WTC11 (cell line): ENCODE results near the gene ADRB2. TPM values are rescaled to one million over a fixed set of nuclear protein-coding genes. Genes with fewer than 3 reads are reported as not detected.

Experiments used
- ATAC-seq: fragments of 200-7000 bp; cut with Tn5 transposase; 2 replicates; pipeline ENCODE4 v1.10.0; 2021; ENCODE audit warnings: mild to moderate bottlenecking, moderate library complexity
- CTCF ChIA-PET: fragments of 300-600 bp; sonication (Branson Sonifier 250); formaldehyde crosslinking; loops from one replicate; lab custom pipeline; 2021; ENCODE audit warnings: antibody characterized with exemption; lab: Charles Lee
- POLR2A ChIA-PET: fragments of 350-600 bp; sonication (Branson Sonifier 250); formaldehyde crosslinking; loops from one replicate; lab custom pipeline; 2021; ENCODE audit warnings: antibody characterized with exemption; lab: Charles Lee
- DNase-seq: peaks from one replicate; pipeline ENCODE4 v3.0.0; 2021; ENCODE audit warnings: low spot score
- H3K27ac Mint-ChIP-seq: 2 replicates; pipeline ENCODE4 v1.8.0; 2021; ENCODE audit warnings: mixed read lengths
- H3K27me3 Mint-ChIP-seq: 2 replicates; pipeline ENCODE4 v1.8.0; 2021; ENCODE audit warnings: low read depth, mild to moderate bottlenecking, moderate library complexity, mixed read lengths
- H3K36me3 Mint-ChIP-seq: 2 replicates; pipeline ENCODE4 v1.8.0; 2021; ENCODE audit warnings: mixed read lengths
- H3K4me1 Mint-ChIP-seq: 2 replicates; pipeline ENCODE4 v1.8.0; 2022; ENCODE audit warnings: mixed read lengths
- H3K4me3 Mint-ChIP-seq: 2 replicates; pipeline ENCODE4 v1.8.0; 2021; ENCODE audit warnings: mild to moderate bottlenecking, moderate library complexity, mixed read lengths
- H3K9me3 Mint-ChIP-seq: 2 replicates; pipeline ENCODE4 v1.8.0; 2021; ENCODE audit warnings: mixed read lengths
- ATF6 ChIP-seq: sonication (generic); formaldehyde crosslinking; IDR thresholded peaks from 2 replicates; pipeline ENCODE4 v1.8.1; 2023; ENCODE audit warnings: mild to moderate bottlenecking, missing genetic modification reagents
- CREM ChIP-seq: sonication (generic); formaldehyde crosslinking; IDR thresholded peaks from 2 replicates; pipeline ENCODE4 v1.8.1; 2022; ENCODE audit warnings: mild to moderate bottlenecking, missing genetic modification reagents, moderate library complexity
- EMX1 ChIP-seq: fragments of 250-450 bp; sonication (Bioruptor Pico); IDR thresholded peaks from 2 replicates; pipeline ENCODE4 v1.8.0; 2021; ENCODE audit warnings: mild to moderate bottlenecking
- FOXJ3 ChIP-seq: sonication (generic); formaldehyde crosslinking; IDR thresholded peaks from 2 replicates; pipeline ENCODE4 v1.9.0; 2021; ENCODE audit warnings: missing genetic modification reagents, mild to moderate bottlenecking, borderline replicate concordance
- FOXP1 ChIP-seq: sonication (generic); formaldehyde crosslinking; IDR thresholded peaks from 2 replicates; pipeline ENCODE4 v1.8.0; 2022; ENCODE audit warnings: missing genetic modification reagents, mild to moderate bottlenecking, moderate library complexity, borderline replicate concordance
- GABPB1 ChIP-seq: sonication (generic); formaldehyde crosslinking; IDR thresholded peaks from 2 replicates; pipeline ENCODE4 v1.8.1; 2023; ENCODE audit warnings: mild to moderate bottlenecking, missing genetic modification reagents
- GTF2I ChIP-seq: fragments of 250-450 bp; sonication (Bioruptor Pico); conservative IDR thresholded peaks from 2 replicates; pipeline ENCODE4 v1.4.0; 2021; ENCODE audit warnings: mild to moderate bottlenecking
- HMGXB4 ChIP-seq: sonication (generic); formaldehyde crosslinking; IDR thresholded peaks from 2 replicates; pipeline ENCODE4 v1.8.1; 2023; ENCODE audit warnings: mild to moderate bottlenecking, moderate library complexity, missing genetic modification reagents
- IRF2 ChIP-seq: sonication (generic); formaldehyde crosslinking; IDR thresholded peaks from 2 replicates; pipeline ENCODE4 v1.8.0; 2022; ENCODE audit warnings: low read depth, missing genetic modification reagents, borderline replicate concordance
- KAT7 ChIP-seq: sonication (generic); formaldehyde crosslinking; IDR thresholded peaks from 2 replicates; pipeline ENCODE4 v1.8.1; 2023; ENCODE audit warnings: missing genetic modification reagents, mild to moderate bottlenecking, borderline replicate concordance
- MLX ChIP-seq: sonication (generic); formaldehyde crosslinking; IDR thresholded peaks from 2 replicates; pipeline ENCODE4 v1.8.1; 2023; ENCODE audit warnings: mild to moderate bottlenecking, missing genetic modification reagents, moderate library complexity
- NFE2L1 ChIP-seq: sonication (generic); formaldehyde crosslinking; IDR thresholded peaks from 2 replicates; pipeline ENCODE4 v1.8.1; 2023; ENCODE audit warnings: missing genetic modification reagents
- NR1H2 ChIP-seq: sonication (generic); formaldehyde crosslinking; IDR thresholded peaks from 2 replicates; pipeline ENCODE4 v1.9.0; 2021; ENCODE audit warnings: mild to moderate bottlenecking, moderate library complexity, missing genetic modification reagents
- OVOL2 ChIP-seq: fragments of 250-450 bp; sonication (Bioruptor Pico); IDR thresholded peaks from 2 replicates; pipeline ENCODE4 v1.9.0; 2021; ENCODE audit warnings: mild to moderate bottlenecking, borderline replicate concordance
- RORB ChIP-seq: fragments of 250-450 bp; sonication (Bioruptor Pico); IDR thresholded peaks from 2 replicates; pipeline ENCODE4 v1.9.0; 2021; ENCODE audit warnings: mild to moderate bottlenecking
- TEAD4 ChIP-seq: sonication (generic); formaldehyde crosslinking; IDR thresholded peaks from 2 replicates; pipeline ENCODE4 v1.8.0; 2022; ENCODE audit warnings: mild to moderate bottlenecking, missing genetic modification reagents
- ZNF121 ChIP-seq: sonication (generic); formaldehyde crosslinking; IDR thresholded peaks from 2 replicates; pipeline ENCODE4 v1.8.0; 2023; ENCODE audit warnings: missing genetic modification reagents
- ZNF219 ChIP-seq: sonication (generic); formaldehyde crosslinking; IDR thresholded peaks from 2 replicates; pipeline ENCODE4 v1.8.0; 2023; ENCODE audit warnings: missing genetic modification reagents, mild to moderate bottlenecking, borderline replicate concordance
- ZNF232 ChIP-seq: sonication (generic); formaldehyde crosslinking; IDR thresholded peaks from 2 replicates; pipeline ENCODE4 v1.8.0; 2022; ENCODE audit warnings: mild to moderate bottlenecking, missing genetic modification reagents
- ZNF423 ChIP-seq: fragments of 250-450 bp; sonication (Bioruptor Pico); IDR thresholded peaks from 2 replicates; pipeline ENCODE4 v2.1.2; 2022; ENCODE audit warnings: mild to moderate bottlenecking, moderate library complexity
- ZNF671 ChIP-seq: fragments of 250-450 bp; sonication (Bioruptor Pico); IDR thresholded peaks from 2 replicates; pipeline ENCODE4 v1.8.0; 2021; ENCODE audit warnings: mild to moderate bottlenecking
- total RNA-seq: library from RNA; stranded (reverse); gene quantifications from 3 replicates; pipeline ENCODE4 v1.2.3, GENCODE V29; 2021
- TF ChIP-seq, protein P1 (sequence below): sonication (generic); formaldehyde crosslinking; IDR thresholded peaks from 2 replicates; pipeline ENCODE4 v1.8.1; 2022; ENCODE audit warnings: mild to moderate bottlenecking, missing genetic modification reagents, moderate library complexity, borderline replicate concordance
- TF ChIP-seq, protein P2 (sequence below): sonication (generic); formaldehyde crosslinking; IDR thresholded peaks from 2 replicates; pipeline ENCODE4 v1.8.1; 2022; ENCODE audit warnings: mild to moderate bottlenecking, moderate library complexity, missing genetic modification reagents
- TF ChIP-seq, protein P3 (sequence below): fragments of 250-450 bp; sonication (Bioruptor Pico); IDR thresholded peaks from 2 replicates; pipeline ENCODE4 v1.8.0; 2021; ENCODE audit warnings: mild to moderate bottlenecking
- TF ChIP-seq, protein P4 (sequence below): fragments of 250-450 bp; sonication (Bioruptor Pico); IDR thresholded peaks from 2 replicates; pipeline ENCODE4 v2.1.2; 2022; ENCODE audit warnings: mild to moderate bottlenecking, moderate library complexity

Gene ADRB2
- total RNA-seq, 1 experiment from 2014 or later = 1.2 TPM

DNA sequence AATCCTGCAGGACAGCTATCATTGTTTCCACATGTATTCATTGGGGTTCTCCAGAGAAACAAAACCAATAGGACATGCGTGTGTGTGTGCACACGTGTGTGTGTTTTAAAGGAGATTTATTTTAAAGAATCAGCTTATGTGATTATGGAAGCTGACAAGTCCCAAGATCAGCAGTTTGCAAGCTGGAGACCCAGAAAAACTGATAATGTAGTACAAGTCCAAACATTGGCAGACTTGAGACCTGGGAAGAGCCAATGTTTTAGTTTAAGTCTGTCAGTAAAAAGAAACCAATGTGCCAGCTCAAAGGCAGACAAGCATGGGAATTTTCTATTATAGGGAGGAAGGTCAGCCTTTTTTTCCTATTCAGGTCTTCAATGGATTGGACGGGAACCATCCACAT, 35.3 kb downstream of the ADRB2 start:
- H3K9me3 Mint-ChIP-seq = no peaks in the 10 kb centered on the region
- TF ChIP-seq, protein P1, sequence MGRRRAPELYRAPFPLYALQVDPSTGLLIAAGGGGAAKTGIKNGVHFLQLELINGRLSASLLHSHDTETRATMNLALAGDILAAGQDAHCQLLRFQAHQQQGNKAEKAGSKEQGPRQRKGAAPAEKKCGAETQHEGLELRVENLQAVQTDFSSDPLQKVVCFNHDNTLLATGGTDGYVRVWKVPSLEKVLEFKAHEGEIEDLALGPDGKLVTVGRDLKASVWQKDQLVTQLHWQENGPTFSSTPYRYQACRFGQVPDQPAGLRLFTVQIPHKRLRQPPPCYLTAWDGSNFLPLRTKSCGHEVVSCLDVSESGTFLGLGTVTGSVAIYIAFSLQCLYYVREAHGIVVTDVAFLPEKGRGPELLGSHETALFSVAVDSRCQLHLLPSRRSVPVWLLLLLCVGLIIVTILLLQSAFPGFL = no peak
- TF ChIP-seq NFE2L1 (CRISPR knock-in tag) = no peak
- TF ChIP-seq, protein P2, sequence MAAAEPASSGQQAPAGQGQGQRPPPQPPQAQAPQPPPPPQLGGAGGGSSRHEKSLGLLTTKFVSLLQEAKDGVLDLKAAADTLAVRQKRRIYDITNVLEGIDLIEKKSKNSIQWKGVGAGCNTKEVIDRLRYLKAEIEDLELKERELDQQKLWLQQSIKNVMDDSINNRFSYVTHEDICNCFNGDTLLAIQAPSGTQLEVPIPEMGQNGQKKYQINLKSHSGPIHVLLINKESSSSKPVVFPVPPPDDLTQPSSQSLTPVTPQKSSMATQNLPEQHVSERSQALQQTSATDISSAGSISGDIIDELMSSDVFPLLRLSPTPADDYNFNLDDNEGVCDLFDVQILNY = no peak
- TF ChIP-seq CREM (CRISPR knock-in tag) = no peak
- no peak for TF ChIP-seq ZNF219
- no peak for TF ChIP-seq NR1H2 (CRISPR knock-in tag)
- no peak for TF ChIP-seq ZNF232 (CRISPR knock-in tag)
- TF ChIP-seq HMGXB4 = no peak
- TF ChIP-seq EMX1 (CRISPR knock-in tag) = no peak
- no peak for TF ChIP-seq IRF2 (CRISPR knock-in tag)
- TF ChIP-seq, protein P3, sequence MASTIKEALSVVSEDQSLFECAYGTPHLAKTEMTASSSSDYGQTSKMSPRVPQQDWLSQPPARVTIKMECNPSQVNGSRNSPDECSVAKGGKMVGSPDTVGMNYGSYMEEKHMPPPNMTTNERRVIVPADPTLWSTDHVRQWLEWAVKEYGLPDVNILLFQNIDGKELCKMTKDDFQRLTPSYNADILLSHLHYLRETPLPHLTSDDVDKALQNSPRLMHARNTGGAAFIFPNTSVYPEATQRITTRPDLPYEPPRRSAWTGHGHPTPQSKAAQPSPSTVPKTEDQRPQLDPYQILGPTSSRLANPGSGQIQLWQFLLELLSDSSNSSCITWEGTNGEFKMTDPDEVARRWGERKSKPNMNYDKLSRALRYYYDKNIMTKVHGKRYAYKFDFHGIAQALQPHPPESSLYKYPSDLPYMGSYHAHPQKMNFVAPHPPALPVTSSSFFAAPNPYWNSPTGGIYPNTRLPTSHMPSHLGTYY (CRISPR knock-in tag) = no peak
- peaks cover 7% of the 10 kb centered on the region; the same call in 1 of the 2 replicates for H3K4me1 Mint-ChIP-seq
- ATAC-seq = no peak
- no peak overlapping the region for H3K27ac Mint-ChIP-seq
- H3K36me3 Mint-ChIP-seq = no peaks in the 10 kb centered on the region
- no peak for DNase-seq
- no peak overlapping the region for H3K4me3 Mint-ChIP-seq
- POLR2A ChIA-PET = no interaction called here
- CTCF ChIA-PET = interaction anchor here (1.2 kb wide), 1 partner anchor 253 kb away, joined by 3 read pairs; no protein-coding TSS in a partner anchor
- H3K27me3 Mint-ChIP-seq = no peaks in the 10 kb centered on the region; the same call in 1 of the 2 replicates

DNA sequence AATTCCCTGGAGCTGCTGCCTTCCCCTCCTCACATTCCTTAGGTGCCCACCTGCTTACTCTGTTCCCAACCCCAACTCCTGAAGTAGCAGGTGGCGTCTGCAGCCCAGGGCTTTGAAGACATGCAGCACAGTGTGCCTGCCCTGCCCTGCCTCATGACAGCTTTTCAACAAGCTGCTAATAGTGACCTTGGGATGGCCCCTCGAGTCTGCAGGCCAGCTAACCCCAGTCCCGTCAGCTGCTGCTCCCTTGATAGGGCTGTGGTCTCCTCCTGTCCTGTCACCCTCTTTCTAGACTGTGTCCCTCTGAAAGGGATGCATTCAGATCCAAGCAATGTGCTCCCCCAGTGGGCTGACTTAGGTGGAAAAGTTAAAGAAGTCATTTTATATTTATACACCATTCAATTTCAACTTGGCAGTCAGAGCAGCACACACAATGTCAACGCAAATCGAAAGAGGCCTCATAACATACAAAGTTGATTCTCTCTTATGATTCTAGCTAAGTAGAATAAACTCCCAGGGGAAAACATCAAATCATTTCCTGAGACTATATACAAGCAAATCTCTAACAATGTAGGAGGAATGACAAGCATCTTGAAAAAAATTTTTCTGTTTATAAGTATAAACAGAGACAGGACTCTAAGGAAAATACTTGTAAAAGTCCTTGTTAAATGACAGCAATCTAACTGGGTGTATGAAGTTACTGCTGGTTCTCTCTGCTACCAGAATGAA, 37.9 kb downstream of the ADRB2 start:
- Mint-ChIP-seq H3K27ac (no peak overlapping the region), H3K4me3 (no peak overlapping the region), H3K27me3 (no peaks in the 10 kb centered on the region), H3K36me3 (no peaks in the 10 kb centered on the region), H3K9me3 (no peaks in the 10 kb centered on the region), H3K4me1 (peaks cover 4% of the 10 kb centered on the region; the same call in 1 of the 2 replicates)
- POLR2A ChIA-PET = no interaction called here
- ATAC-seq (no peak), DNase-seq (no peak)
- CTCF ChIA-PET = interaction anchor here (0.8 to 1.2 kb wide), 3 partner anchors 10 to 133 kb away, joined by 3 to 4 read pairs (median 3); no protein-coding TSS in a partner anchor
- TF ChIP-seq ZNF423 (CRISPR knock-in tag) (no peak), GTF2I (CRISPR knock-in tag) (no peak), TEAD4 (no peak), ZNF121 (CRISPR knock-in tag) (no peak), ATF6 (CRISPR knock-in tag) (no peak), GABPB1 (CRISPR knock-in tag) (no peak), KAT7 (CRISPR knock-in tag) (no peak), ZNF671 (CRISPR knock-in tag) (no peak), MLX (CRISPR knock-in tag) (no peak), OVOL2 (CRISPR knock-in tag) (no peak), RORB (no peak), FOXJ3 (CRISPR knock-in tag) (no peak), FOXP1 (CRISPR knock-in tag) (no peak)
- TF ChIP-seq, protein P4, sequence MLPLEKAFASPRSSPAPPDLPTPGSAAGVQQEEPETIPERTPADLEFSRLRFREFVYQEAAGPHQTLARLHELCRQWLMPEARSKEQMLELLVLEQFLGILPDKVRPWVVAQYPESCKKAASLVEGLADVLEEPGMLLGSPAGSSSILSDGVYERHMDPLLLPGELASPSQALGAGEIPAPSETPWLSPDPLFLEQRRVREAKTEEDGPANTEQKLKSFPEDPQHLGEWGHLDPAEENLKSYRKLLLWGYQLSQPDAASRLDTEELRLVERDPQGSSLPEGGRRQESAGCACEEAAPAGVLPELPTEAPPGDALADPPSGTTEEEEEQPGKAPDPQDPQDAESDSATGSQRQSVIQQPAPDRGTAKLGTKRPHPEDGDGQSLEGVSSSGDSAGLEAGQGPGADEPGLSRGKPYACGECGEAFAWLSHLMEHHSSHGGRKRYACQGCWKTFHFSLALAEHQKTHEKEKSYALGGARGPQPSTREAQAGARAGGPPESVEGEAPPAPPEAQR (CRISPR knock-in tag) = no peak
- TF ChIP-seq, protein P2 = no peak
